ENCODE data around the gene CD40.

- TF ChIP-seq CTCF (IDR thresholded peaks at IDR 0.05; ENCODE audit: borderline replicate concordance, extremely low read depth, low read length, poor library complexity, severe bottlenecking) (no peak), EZH2 (IDR thresholded peaks at IDR 0.05; ENCODE audit: borderline replicate concordance, low read depth, low read length, severe bottlenecking) (no peak)
These were observed 17.9 kb downstream of the CD40 start for GRCh38 chr20:46135856-46136633.
